ENCODE results near the gene SERPINA3.

- TF ChIP-seq CTCF (conservative IDR thresholded peaks at IDR 0.05) (no peak), EZH2 (IDR thresholded peaks at IDR 0.05; ENCODE audit: low read depth) (no peak)
These were observed 18.9 kb downstream of the SERPINA3 start for GRCh38 chr14:94631050-94631449.
